H9 (cell line): ENCODE measurements around the gene SPRY4. TPM values are rescaled to one million over a fixed set of nuclear protein-coding genes. Genes with fewer than 3 reads are reported as not detected.

Source experiments
- DNase-seq: peaks from one replicate; pipeline ENCODE4 v3.0.0-alpha.2; 2017
- H2AFZ ChIP-seq: one replicate; pipeline ENCODE4 v1.6.1; 2013; ENCODE audit warnings: mild to moderate bottlenecking, low read length, control low read depth, moderate library complexity
- H2AK5ac ChIP-seq: 2 replicates; pipeline ENCODE4 v1.6.1; 2013; ENCODE audit warnings: low read length, control low read depth, mixed read lengths; ENCODE audit not compliant: insufficient read length
- H2BK120ac ChIP-seq: one replicate; pipeline ENCODE4 v1.6.1; 2013; ENCODE audit warnings: low read depth, mild to moderate bottlenecking, low read length, control low read depth, inconsistent platforms; ENCODE audit not compliant: poor library complexity, severe bottlenecking
- H2BK12ac ChIP-seq: 2 replicates; pipeline ENCODE4 v1.6.1; 2013; ENCODE audit warnings: low read length, control low read depth, mixed read lengths, low read depth; ENCODE audit not compliant: insufficient read length
- H2BK15ac ChIP-seq: 2 replicates; pipeline ENCODE4 v1.6.1; 2013; ENCODE audit warnings: low read depth, low read length, control low read depth
- H2BK20ac ChIP-seq: one replicate; pipeline ENCODE4 v1.6.1; 2013; ENCODE audit warnings: low read depth, mild to moderate bottlenecking, low read length, control low read depth, inconsistent platforms; ENCODE audit not compliant: poor library complexity, severe bottlenecking
- H2BK5ac ChIP-seq: 2 replicates; pipeline ENCODE4 v1.6.1; 2013; ENCODE audit warnings: low read length, control low read depth, mixed read lengths; ENCODE audit not compliant: insufficient read length
- H3K14ac ChIP-seq: 2 replicates; pipeline ENCODE4 v1.6.1; 2013; ENCODE audit warnings: low read length, control low read depth; ENCODE audit not compliant: insufficient read depth
- H3K18ac ChIP-seq: 2 replicates; pipeline ENCODE4 v1.6.1; 2013; ENCODE audit warnings: low read depth, mild to moderate bottlenecking, mixed read lengths, low read length, control low read depth; ENCODE audit not compliant: insufficient read length
- H3K23ac ChIP-seq: 2 replicates; pipeline ENCODE4 v1.6.1; 2013; ENCODE audit warnings: low read length, control low read depth, mixed read lengths, low read depth; ENCODE audit not compliant: insufficient read length
- H3K23me2 ChIP-seq: 2 replicates; pipeline ENCODE4 v1.6.1; 2013; ENCODE audit warnings: low read depth, mild to moderate bottlenecking, mixed read lengths, low read length, control low read depth; ENCODE audit not compliant: insufficient read length, poor library complexity, severe bottlenecking
- H3K27ac ChIP-seq: 2 replicates; pipeline ENCODE4 v1.5.1; 2013; ENCODE audit warnings: low read length, control low read depth, mixed read lengths, low read depth; ENCODE audit not compliant: insufficient read length
- H3K27me3 ChIP-seq: 2 replicates; pipeline ENCODE4 v1.6.1; 2013; ENCODE audit warnings: low read length, control low read depth, inconsistent platforms; ENCODE audit not compliant: insufficient read depth
- H3K4ac ChIP-seq: 2 replicates; pipeline ENCODE4 v1.6.1; 2013; ENCODE audit warnings: low read depth, mild to moderate bottlenecking, control low read depth, inconsistent platforms, low read length, moderate library complexity
- H3K4me1 ChIP-seq: 2 replicates; pipeline ENCODE4 v1.6.1; 2013; ENCODE audit warnings: low read length, control low read depth, inconsistent platforms; ENCODE audit not compliant: insufficient read depth
- H3K4me2 ChIP-seq: 2 replicates; pipeline ENCODE4 v1.6.1; 2013; ENCODE audit warnings: low read length, control low read depth, mixed read lengths; ENCODE audit not compliant: insufficient read length, insufficient read depth
- H3K56ac ChIP-seq: 2 replicates; pipeline ENCODE4 v1.6.1; 2013; ENCODE audit warnings: low read depth, mild to moderate bottlenecking, mixed read lengths, low read length, control low read depth; ENCODE audit not compliant: insufficient read length
- H3K79me1 ChIP-seq: 2 replicates; pipeline ENCODE4 v1.6.1; 2013; ENCODE audit warnings: low read depth, mild to moderate bottlenecking, moderate library complexity, low read length, control low read depth, inconsistent platforms; ENCODE audit not compliant: insufficient read depth, poor library complexity, severe bottlenecking
- H3K79me2 ChIP-seq: 2 replicates; pipeline ENCODE4 v1.6.1; 2013; ENCODE audit warnings: low read length, control low read depth, inconsistent platforms; ENCODE audit not compliant: insufficient read depth
- H3K9ac ChIP-seq: 2 replicates; pipeline ENCODE4 v1.6.1; 2013; ENCODE audit warnings: low read length, control low read depth, mixed read lengths; ENCODE audit not compliant: insufficient read length; ENCODE audit errors: extremely low read depth
- H3K9me3 ChIP-seq: one replicate; pipeline ENCODE4 v1.6.1; 2013; ENCODE audit warnings: low read depth, low read length, inconsistent platforms; ENCODE audit not compliant: control insufficient read depth
- H3T11ph ChIP-seq: one replicate; pipeline ENCODE4 v1.6.1; 2013; ENCODE audit warnings: mild to moderate bottlenecking, low read length, control low read depth, inconsistent platforms
- H4K20me1 ChIP-seq: one replicate; pipeline ENCODE4 v1.6.1; 2013; ENCODE audit not compliant: control insufficient read depth, insufficient read length, insufficient read depth
- H4K5ac ChIP-seq: 2 replicates; pipeline ENCODE4 v1.6.1; 2013; ENCODE audit warnings: low read depth, mild to moderate bottlenecking, mixed read lengths, low read length, control low read depth; ENCODE audit not compliant: insufficient read length
- H4K8ac ChIP-seq: replicated peaks from 2 replicates; pipeline ENCODE4 v1.6.1; 2013; ENCODE audit warnings: low read length, control low read depth, mixed read lengths, low read depth; ENCODE audit not compliant: insufficient read length
- H4K91ac ChIP-seq: 2 replicates; pipeline ENCODE4 v1.6.1; 2013; ENCODE audit warnings: low read depth, mild to moderate bottlenecking, moderate library complexity, mixed read lengths, low read length, control low read depth; ENCODE audit not compliant: insufficient read length
- H3K27ac Mint-ChIP-seq, 3 experiments: 2 replicates in 2 of 3; 3 replicates in 1 of 3; pipeline ENCODE4 v1.8.0; 2020 to 2021; ENCODE audit warnings: mixed read lengths in 3 of 3, mild to moderate bottlenecking in 1 of 3, moderate library complexity in 1 of 3
- H3K27me3 Mint-ChIP-seq: 2 replicates; pipeline ENCODE4 v1.8.0; 2021; ENCODE audit warnings: low read depth, mild to moderate bottlenecking, moderate library complexity, mixed read lengths
- H3K36me3 Mint-ChIP-seq, 3 experiments: 2 replicates in 2 of 3; 3 replicates in 1 of 3; pipeline ENCODE4 v1.8.0; 2020 to 2021; ENCODE audit warnings: low read depth in 3 of 3, mixed read lengths in 3 of 3; ENCODE audit not compliant: insufficient read depth in 1 of 3
- H3K4me1 Mint-ChIP-seq, 2 experiments: 2 replicates each; pipeline ENCODE4 v1.8.0; 2020; ENCODE audit warnings: mixed read lengths in 2 of 2
- H3K4me3 Mint-ChIP-seq, 2 experiments: 2 replicates in 1 of 2; 3 replicates in 1 of 2; pipeline ENCODE4 v1.8.0; 2020 to 2021; ENCODE audit warnings: mild to moderate bottlenecking in 2 of 2, mixed read lengths in 2 of 2, moderate library complexity in 1 of 2
- H3K9me3 Mint-ChIP-seq, 2 experiments: 2 replicates in 1 of 2; 3 replicates in 1 of 2; pipeline ENCODE4 v1.8.0; 2020; ENCODE audit warnings: mild to moderate bottlenecking in 2 of 2, mixed read lengths in 2 of 2, moderate library complexity in 1 of 2
- CTCF ChIP-seq: fragments of 200-600 bp; sonication (generic); conservative IDR thresholded peaks from 3 replicates; pipeline ENCODE4 v1.8.0; 2021; ENCODE audit warnings: antibody characterized with exemption, mild to moderate bottlenecking
- WGBS: extraction: QIAGEN DNeasy Blood & Tissue Kit; methylation state at CpG from one replicate; pipeline ENCODE4 v1.1.7; 2013; ENCODE audit warnings: missing lambda C conversion rate, low lambda C conversion rate, mixed read lengths; ENCODE audit not compliant: insufficient read length; ENCODE audit errors: extremely low coverage; 5-methylcytosine and 5-hydroxymethylcytosine counted together
- total RNA-seq: library from RNA; stranded (reverse); gene quantifications from 2 replicates; pipeline ENCODE4 v1.2.1, GENCODE V29; 2021

The SPRY4 gene
- total RNA-seq, 1 experiment from 2014 or later = 92.4 TPM

DNA sequence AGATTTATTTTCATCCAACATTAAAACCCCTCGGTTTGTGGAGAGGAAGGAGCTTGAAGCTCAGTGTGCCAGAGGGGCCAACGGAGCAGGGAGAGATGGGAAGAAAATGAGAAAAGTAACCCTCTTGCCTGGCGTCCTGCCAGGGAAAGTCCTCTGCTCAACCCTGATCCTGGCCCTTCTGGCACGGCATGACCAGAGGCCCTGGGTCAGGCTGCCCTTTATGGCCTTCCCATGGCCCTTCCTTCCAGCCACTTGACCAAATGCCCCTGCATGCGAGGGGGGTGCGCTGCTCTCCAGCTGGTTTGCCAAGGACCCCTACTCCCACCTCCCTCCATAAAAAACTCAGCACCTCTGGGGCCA, 43.8 kb downstream of the SPRY4 start:
- no peak for DNase-seq
- Histone ChIP-seq H3T11ph (no peak overlapping the region), H4K20me1 (no peaks in the 10 kb centered on the region), H2BK120ac (no peak overlapping the region), H2BK5ac (no peak overlapping the region), H3K79me1 (no peaks in the 10 kb centered on the region), H3K23me2 (no peaks in the 10 kb centered on the region), H3K4me1 (peaks cover 6% of the 10 kb centered on the region), H3K14ac (no peak overlapping the region; the same call in 1 of the 2 replicates), H3K56ac (no peak overlapping the region), H3K18ac (peak overlapping the region; percentile 27), H3K23ac (no peak overlapping the region), H3K9me3 (no peaks in the 10 kb centered on the region), H2AK5ac (no peak overlapping the region), H4K5ac (no peak overlapping the region), H3K27me3 (no peaks in the 10 kb centered on the region), H3K27ac (peak overlapping the region; percentile 11), H3K4me2 (no peak overlapping the region), H3K9ac (no peak overlapping the region), H2BK15ac (peak overlapping the region; percentile 7; the same call in 1 of the 2 replicates), H2BK12ac (no peak overlapping the region), H2AFZ (no peak overlapping the region), H2BK20ac (no peak overlapping the region), H3K79me2 (no peaks in the 10 kb centered on the region), H4K91ac (no peak overlapping the region), H3K4ac (no peak overlapping the region), H4K8ac (no peak overlapping the region)
- H3K27ac Mint-ChIP-seq = peak overlapping the region in 2 of 3 experiments; percentile 85 to 92; a peak in 4 of 7 replicates
- no peaks in the 10 kb centered on the region; the same call in none of the 2 replicates for H3K27me3 Mint-ChIP-seq
- TF ChIP-seq CTCF = no peak
- no peak overlapping the region for H3K4me3 Mint-ChIP-seq
- WGBS = no CpG with 5 or more reads among the region's 6 CpGs
- no peaks in the 10 kb centered on the region for H3K9me3 Mint-ChIP-seq
- H3K36me3 Mint-ChIP-seq = no peaks in the 10 kb centered on the region; a peak in 2 of 7 replicates
- H3K4me1 Mint-ChIP-seq = peaks cover 50 to 51% of the 10 kb centered on the region in 2 experiments
